Measurements from ENCODE around the gene RC3H2. TPM values are rescaled to one million over a fixed set of nuclear protein-coding genes. Genes with fewer than 3 reads are reported as not detected.
A peak's percentile ranks its signal among the peaks of the same experiment; 100 is the strongest.

RC3H2 gene
- total RNA-seq, 1 donor from 2014 or later = 56.7 TPM

- H3K36me3 Mint-ChIP-seq = peaks cover 5% of the 10 kb centered on the region
- no peak overlapping the region for H3K27ac ChIP-seq
- peak overlapping the region; percentile 82 for H3K4me3 ChIP-seq
- H3K27me3 ChIP-seq = no peaks in the 10 kb centered on the region
- H4K20me1 ChIP-seq (ENCODE audit: low read depth) = peaks cover 37% of the 10 kb centered on the region
- H3K4me2 ChIP-seq = peak overlapping the region; percentile 92
- H3K79me2 ChIP-seq (ENCODE audit: low read depth) = peaks cover 59% of the 10 kb centered on the region
- H3K4me3 Mint-ChIP-seq = peak overlapping the region; percentile 94
- H3K9me3 Mint-ChIP-seq = no peaks in the 10 kb centered on the region
- no peaks in the 10 kb centered on the region for H3K9me3 ChIP-seq (ENCODE audit: low read depth)
- no peak for DNase-seq (ENCODE audit: low spot score)
- TF ChIP-seq, protein P1, sequence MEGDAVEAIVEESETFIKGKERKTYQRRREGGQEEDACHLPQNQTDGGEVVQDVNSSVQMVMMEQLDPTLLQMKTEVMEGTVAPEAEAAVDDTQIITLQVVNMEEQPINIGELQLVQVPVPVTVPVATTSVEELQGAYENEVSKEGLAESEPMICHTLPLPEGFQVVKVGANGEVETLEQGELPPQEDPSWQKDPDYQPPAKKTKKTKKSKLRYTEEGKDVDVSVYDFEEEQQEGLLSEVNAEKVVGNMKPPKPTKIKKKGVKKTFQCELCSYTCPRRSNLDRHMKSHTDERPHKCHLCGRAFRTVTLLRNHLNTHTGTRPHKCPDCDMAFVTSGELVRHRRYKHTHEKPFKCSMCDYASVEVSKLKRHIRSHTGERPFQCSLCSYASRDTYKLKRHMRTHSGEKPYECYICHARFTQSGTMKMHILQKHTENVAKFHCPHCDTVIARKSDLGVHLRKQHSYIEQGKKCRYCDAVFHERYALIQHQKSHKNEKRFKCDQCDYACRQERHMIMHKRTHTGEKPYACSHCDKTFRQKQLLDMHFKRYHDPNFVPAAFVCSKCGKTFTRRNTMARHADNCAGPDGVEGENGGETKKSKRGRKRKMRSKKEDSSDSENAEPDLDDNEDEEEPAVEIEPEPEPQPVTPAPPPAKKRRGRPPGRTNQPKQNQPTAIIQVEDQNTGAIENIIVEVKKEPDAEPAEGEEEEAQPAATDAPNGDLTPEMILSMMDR (IDR thresholded peaks at IDR 0.05) = no peak
- TF ChIP-seq EZH2phosphoT487 (IDR thresholded peaks at IDR 0.05) (no peak), EZH2 (IDR thresholded peaks at IDR 0.05) (no peak)
- H3K27ac Mint-ChIP-seq = peak overlapping the region; percentile 76
- H3K4me1 ChIP-seq = peaks cover 11% of the 10 kb centered on the region
- H3K36me3 ChIP-seq = no peaks in the 10 kb centered on the region
- peaks cover 2% of the 10 kb centered on the region for H3K27me3 Mint-ChIP-seq (ENCODE audit: insufficient read depth, low read depth)
- H3F3A ChIP-seq (ENCODE audit: low read depth) = peaks cover 26% of the 10 kb centered on the region
- H3K4me1 Mint-ChIP-seq = peaks cover 17% of the 10 kb centered on the region
- H2AFZ ChIP-seq (replicated peaks) = peak overlapping the region; percentile 83
- H3K9ac ChIP-seq = peak overlapping the region; percentile 17
Observed at GRCh38 chr9:122940454-122940748, 35.2 kb upstream of the RC3H2 start.

DNA sequence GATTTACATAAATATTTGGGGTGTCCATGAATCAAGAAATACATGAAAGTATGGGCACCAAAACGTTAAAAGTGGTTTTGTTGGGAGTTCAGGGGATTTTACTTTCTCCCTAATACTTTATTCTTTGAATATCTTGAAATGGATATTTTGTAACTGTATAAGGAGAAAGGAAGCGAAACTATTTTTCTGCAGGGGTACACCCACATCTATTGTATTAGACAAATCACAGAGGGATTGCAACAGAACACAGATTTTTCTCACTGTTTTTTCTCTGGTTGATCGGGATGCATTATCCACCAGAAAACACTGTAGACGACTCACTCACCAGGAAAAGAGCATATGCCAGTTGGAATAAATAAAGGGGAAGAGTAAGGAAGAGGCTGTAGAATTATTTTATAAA, 34.4 kb upstream of the RC3H2 start:
- peaks cover 26% of the 10 kb centered on the region for H3F3A ChIP-seq (ENCODE audit: low read depth)
- TF ChIP-seq EZH2phosphoT487 (IDR thresholded peaks at IDR 0.05) = no peak
- TF ChIP-seq, protein P1 (IDR thresholded peaks at IDR 0.05) = no peak
- no peak for TF ChIP-seq EZH2 (IDR thresholded peaks at IDR 0.05)
- peaks cover 29% of the 10 kb centered on the region for H4K20me1 ChIP-seq (ENCODE audit: low read depth)
- no peak overlapping the region for H3K4me3 ChIP-seq
- no peaks in the 10 kb centered on the region for H3K36me3 ChIP-seq
- H3K27ac ChIP-seq = no peak overlapping the region
- no peaks in the 10 kb centered on the region for H3K9me3 ChIP-seq (ENCODE audit: low read depth)
- H3K27me3 ChIP-seq = no peaks in the 10 kb centered on the region
- peak overlapping the region; percentile 25 for H3K4me3 Mint-ChIP-seq
- no peak overlapping the region for H2AFZ ChIP-seq (replicated peaks)
- no peak overlapping the region for H3K4me2 ChIP-seq
- DNase-seq (ENCODE audit: low spot score) = no peak
- peaks cover 10% of the 10 kb centered on the region for H3K4me1 ChIP-seq
- H3K27me3 Mint-ChIP-seq (ENCODE audit: insufficient read depth, low read depth) = peaks cover 2% of the 10 kb centered on the region
- peaks cover 3% of the 10 kb centered on the region for H3K36me3 Mint-ChIP-seq
- no peaks in the 10 kb centered on the region for H3K9me3 Mint-ChIP-seq
- H3K79me2 ChIP-seq (ENCODE audit: low read depth) = peaks cover 59% of the 10 kb centered on the region
- H3K27ac Mint-ChIP-seq = no peak overlapping the region
- H3K4me1 Mint-ChIP-seq = peaks cover 15% of the 10 kb centered on the region
- no peak overlapping the region for H3K9ac ChIP-seq

- no peaks in the 10 kb centered on the region for H3K27me3 ChIP-seq
- Mint-ChIP-seq H3K27me3 (ENCODE audit: insufficient read depth, low read depth) (peaks cover 2% of the 10 kb centered on the region), H3K36me3 (peaks cover 3% of the 10 kb centered on the region), H3K27ac (no peak overlapping the region), H3K4me1 (peaks cover 19% of the 10 kb centered on the region), H3K4me3 (no peak overlapping the region), H3K9me3 (no peaks in the 10 kb centered on the region)
- peaks cover 59% of the 10 kb centered on the region for H3K79me2 ChIP-seq (ENCODE audit: low read depth)
- peaks cover 13% of the 10 kb centered on the region for H4K20me1 ChIP-seq (ENCODE audit: low read depth)
- H3K9ac ChIP-seq = no peak overlapping the region
- no peak overlapping the region for H2AFZ ChIP-seq (replicated peaks)
- no peak for TF ChIP-seq EZH2phosphoT487 (IDR thresholded peaks at IDR 0.05)
- no peak for TF ChIP-seq EZH2 (IDR thresholded peaks at IDR 0.05)
- TF ChIP-seq, protein P1 (IDR thresholded peaks at IDR 0.05) = no peak
- peaks cover 25% of the 10 kb centered on the region for H3F3A ChIP-seq (ENCODE audit: low read depth)
- no peaks in the 10 kb centered on the region for H3K36me3 ChIP-seq
- no peak overlapping the region for H3K27ac ChIP-seq
- H3K4me2 ChIP-seq = no peak overlapping the region
- H3K9me3 ChIP-seq (ENCODE audit: low read depth) = no peaks in the 10 kb centered on the region
- H3K4me1 ChIP-seq = peaks cover 12% of the 10 kb centered on the region
- DNase-seq (ENCODE audit: low spot score) = no peak
- H3K4me3 ChIP-seq = no peak overlapping the region
Observed at GRCh38 chr9:122936883-122937282, 31.7 kb upstream of the RC3H2 start.
